ENCODE data around the gene DNAL4.

DNA sequence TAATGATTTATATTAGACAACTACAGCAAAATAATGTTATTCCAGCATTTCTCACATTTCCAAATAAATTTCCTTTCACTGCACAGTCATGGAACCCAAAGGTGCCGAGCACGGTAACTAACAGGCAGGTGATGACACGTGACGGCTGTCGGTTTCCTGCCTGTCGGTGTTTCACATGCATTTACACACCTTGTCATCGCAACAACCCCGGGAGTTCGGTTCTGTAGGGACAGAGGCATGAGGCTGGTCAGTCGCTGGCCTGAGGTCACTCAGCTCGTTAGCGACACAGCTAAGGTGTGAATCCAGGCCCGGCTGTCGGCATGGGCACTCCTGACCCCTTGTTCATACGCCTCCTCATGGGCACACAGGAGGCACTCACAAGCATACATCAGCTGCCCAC, 9.9 kb downstream of the DNAL4 start:
- no peak for TF ChIP-seq POLR2A (IDR thresholded peaks at IDR 0.05; ENCODE audit: low read length)
- TF ChIP-seq, protein P1, sequence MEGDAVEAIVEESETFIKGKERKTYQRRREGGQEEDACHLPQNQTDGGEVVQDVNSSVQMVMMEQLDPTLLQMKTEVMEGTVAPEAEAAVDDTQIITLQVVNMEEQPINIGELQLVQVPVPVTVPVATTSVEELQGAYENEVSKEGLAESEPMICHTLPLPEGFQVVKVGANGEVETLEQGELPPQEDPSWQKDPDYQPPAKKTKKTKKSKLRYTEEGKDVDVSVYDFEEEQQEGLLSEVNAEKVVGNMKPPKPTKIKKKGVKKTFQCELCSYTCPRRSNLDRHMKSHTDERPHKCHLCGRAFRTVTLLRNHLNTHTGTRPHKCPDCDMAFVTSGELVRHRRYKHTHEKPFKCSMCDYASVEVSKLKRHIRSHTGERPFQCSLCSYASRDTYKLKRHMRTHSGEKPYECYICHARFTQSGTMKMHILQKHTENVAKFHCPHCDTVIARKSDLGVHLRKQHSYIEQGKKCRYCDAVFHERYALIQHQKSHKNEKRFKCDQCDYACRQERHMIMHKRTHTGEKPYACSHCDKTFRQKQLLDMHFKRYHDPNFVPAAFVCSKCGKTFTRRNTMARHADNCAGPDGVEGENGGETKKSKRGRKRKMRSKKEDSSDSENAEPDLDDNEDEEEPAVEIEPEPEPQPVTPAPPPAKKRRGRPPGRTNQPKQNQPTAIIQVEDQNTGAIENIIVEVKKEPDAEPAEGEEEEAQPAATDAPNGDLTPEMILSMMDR (IDR thresholded peaks at IDR 0.05), result no peak
- no peak for TF ChIP-seq HEYL (CRISPR knock-in tag; IDR thresholded peaks at IDR 0.05)
- no peak for TF ChIP-seq NPAS2 (CRISPR knock-in tag; IDR thresholded peaks at IDR 0.05; ENCODE audit: borderline replicate concordance)
- TF ChIP-seq BHLHE40 (IDR thresholded peaks at IDR 0.05; ENCODE audit: low read depth, low read length), result no peak
- TF ChIP-seq RFX5 (IDR thresholded peaks at IDR 0.05), result no peak
- TF ChIP-seq MYC (IDR thresholded peaks at IDR 0.05; ENCODE audit: borderline replicate concordance, low read length), result no peak
